ENCODE results near the gene CDH19. TPM values are rescaled to one million over a fixed set of nuclear protein-coding genes. Genes with fewer than 3 reads are reported as not detected.
"Not testable (repeated sequence)": the region's sequence is repeated elsewhere in the genome, so short reads cannot be mapped to it uniquely, and the experiment has no call there.

The CDH19 gene
- total RNA-seq, 3 donors from 2014 or later, result 0.64 to 12.9 (median 0.98) TPM

DNA sequence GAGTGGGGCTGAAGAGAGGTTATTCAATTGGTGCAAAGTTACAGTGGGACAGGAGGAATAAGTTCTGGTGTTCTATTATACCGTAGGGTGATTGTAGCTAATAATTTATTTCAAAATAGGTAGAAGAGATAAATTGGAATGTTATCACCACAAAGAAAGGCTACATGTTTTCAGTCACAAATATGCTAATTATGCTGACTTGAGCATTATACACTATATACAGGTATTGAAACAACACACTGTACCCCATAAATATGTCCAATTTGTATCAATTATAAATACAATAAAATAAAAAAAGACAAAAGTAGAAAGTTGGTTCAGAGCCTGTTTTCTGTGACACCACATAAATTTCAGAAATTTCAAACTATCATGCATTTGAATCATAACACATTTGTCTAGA, 97.7 kb downstream of the CDH19 start:
- no peaks in the 10 kb centered on the region for H3K4me1 ChIP-seq
- H3K27ac ChIP-seq, result no peak overlapping the region
- intact Hi-C loops (cut with DNase I; ENCODE audit: low total_unique reads), result no loop called here
- peaks cover 4% of the 10 kb centered on the region for H3K36me3 ChIP-seq
- TF ChIP-seq POLR2AphosphoS5 (IDR thresholded peaks at IDR 0.05) (no peak), CTCF (IDR thresholded peaks at IDR 0.05) (no peak), POLR2A (IDR thresholded peaks at IDR 0.05) (no peak)
- H3K9me3 ChIP-seq, result no peaks in the 10 kb centered on the region
- DNase-seq (ENCODE audit: low spot score in 2 of 2), result no peak
- no peaks in the 10 kb centered on the region for H3K27me3 ChIP-seq
- no peak overlapping the region for H3K4me3 ChIP-seq

DNA sequence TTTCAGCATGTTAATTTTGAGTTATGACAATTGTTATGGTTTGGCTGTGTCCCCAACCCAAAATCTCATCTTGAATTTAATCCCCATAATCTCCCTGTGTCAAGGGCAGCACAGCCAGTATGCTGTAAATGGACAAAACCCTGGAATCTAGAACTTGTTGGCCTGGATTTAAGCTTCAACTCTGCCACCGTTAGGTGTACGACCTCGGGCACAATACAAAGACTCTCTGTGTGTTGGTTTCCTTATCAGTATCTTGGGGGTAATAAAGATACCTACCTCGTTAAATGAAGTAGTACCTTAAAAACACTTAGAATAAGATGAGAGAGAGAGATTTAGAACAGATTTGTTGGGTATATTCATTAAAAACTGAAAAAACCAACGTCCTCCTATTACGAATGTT, 106.5 kb downstream of the CDH19 start:
- H3K4me1 ChIP-seq, result no peaks in the 10 kb centered on the region
- H3K36me3 ChIP-seq, result no peaks in the 10 kb centered on the region
- intact Hi-C loops (cut with DNase I; ENCODE audit: low total_unique reads), result no loop called here

GRCh38 chr18:66495844-66496243, 108.0 kb downstream of the CDH19 start:
- DNase-seq (ENCODE audit: low spot score in 2 of 2), result no peak
- H3K4me1 ChIP-seq, result no peaks in the 10 kb centered on the region
- no peak overlapping the region for H3K27ac ChIP-seq
- H3K4me3 ChIP-seq, result no peak overlapping the region
- TF ChIP-seq POLR2AphosphoS5 (IDR thresholded peaks at IDR 0.05), result no peak
- TF ChIP-seq CTCF (IDR thresholded peaks at IDR 0.05), result peak in 1 of 3 donors; percentile 11
- TF ChIP-seq POLR2A (IDR thresholded peaks at IDR 0.05), result no peak
- intact Hi-C loops (cut with DNase I; ENCODE audit: low total_unique reads), result no loop called here
- no peaks in the 10 kb centered on the region for H3K36me3 ChIP-seq
- no peaks in the 10 kb centered on the region for H3K9me3 ChIP-seq
- no peaks in the 10 kb centered on the region for H3K27me3 ChIP-seq

More for the DNA sequence above, 106.5 kb downstream of the CDH19 start:
- TF ChIP-seq POLR2AphosphoS5 (IDR thresholded peaks at IDR 0.05) (no peak), CTCF (IDR thresholded peaks at IDR 0.05) (no peak), POLR2A (IDR thresholded peaks at IDR 0.05) (no peak)
- Histone ChIP-seq H3K4me3 (no peak overlapping the region), H3K9me3 (no peaks in the 10 kb centered on the region), H3K27ac (no peak overlapping the region), H3K27me3 (no peaks in the 10 kb centered on the region)
- no peak for DNase-seq (ENCODE audit: low spot score in 2 of 2)

DNA sequence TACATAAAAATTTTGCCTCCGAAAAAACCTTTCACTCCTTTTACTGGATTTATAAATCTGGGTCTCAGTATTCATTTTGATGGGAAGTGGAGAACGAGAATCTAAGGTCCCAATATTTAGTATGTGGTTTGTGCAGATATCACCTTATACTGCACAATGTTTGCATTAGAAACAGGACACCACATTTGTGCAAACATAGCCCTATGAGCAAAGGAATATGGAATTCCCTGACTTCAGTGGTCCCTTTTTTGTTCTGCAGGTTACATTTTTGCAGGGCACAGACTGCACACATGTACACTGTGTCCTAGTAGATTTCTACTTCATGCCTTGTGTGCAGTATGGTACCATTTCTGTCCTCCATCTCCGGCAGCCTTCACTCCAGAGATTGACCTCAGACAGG, 130.0 kb downstream of the CDH19 start:
- intact Hi-C loops (cut with DNase I; ENCODE audit: low total_unique reads), result no loop called here
- Histone ChIP-seq H3K36me3 (no peaks in the 10 kb centered on the region), H3K27me3 (no peaks in the 10 kb centered on the region), H3K9me3 (no peaks in the 10 kb centered on the region), H3K4me1 (no peaks in the 10 kb centered on the region), H3K27ac (no peak overlapping the region), H3K4me3 (no peak overlapping the region)
- TF ChIP-seq POLR2A (IDR thresholded peaks at IDR 0.05) (no peak), POLR2AphosphoS5 (IDR thresholded peaks at IDR 0.05) (no peak), CTCF (IDR thresholded peaks at IDR 0.05) (no peak)
- no peak for DNase-seq (ENCODE audit: low spot score in 2 of 2)

- intact Hi-C loops (cut with DNase I; ENCODE audit: low total_unique reads); H3K9me3 ChIP-seq: not testable (repeated sequence)
Observed at GRCh38 chr18:66466184-66466583, 137.7 kb downstream of the CDH19 start.

DNA sequence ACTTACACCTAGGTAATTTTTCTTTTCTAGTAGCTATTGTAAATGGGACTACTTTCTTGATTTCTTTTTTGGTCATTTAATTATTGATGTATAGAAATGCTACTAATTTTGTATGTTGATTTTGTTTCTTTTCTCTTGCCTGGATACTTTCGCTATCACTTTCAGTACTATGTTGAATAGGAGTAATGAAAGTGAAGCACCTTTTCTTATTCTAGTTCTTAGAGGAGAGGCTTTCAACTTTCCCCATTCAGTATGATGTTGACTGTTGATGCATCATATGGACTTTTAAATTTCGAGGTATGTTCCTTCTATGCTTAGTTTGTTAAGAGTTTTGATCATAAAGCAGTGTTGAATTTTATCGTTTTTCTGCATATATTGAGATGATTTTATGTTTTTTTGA, 142.5 kb downstream of the CDH19 start:
- H3K4me1 ChIP-seq, result no peaks in the 10 kb centered on the region
- intact Hi-C loops (cut with DNase I; ENCODE audit: low total_unique reads), result no loop called here
- no peak for DNase-seq (ENCODE audit: low spot score in 2 of 2)
- no peak overlapping the region for H3K27ac ChIP-seq
- TF ChIP-seq POLR2A (IDR thresholded peaks at IDR 0.05), result no peak
- no peak for TF ChIP-seq CTCF (IDR thresholded peaks at IDR 0.05)
- TF ChIP-seq POLR2AphosphoS5 (IDR thresholded peaks at IDR 0.05), result no peak
- H3K36me3 ChIP-seq, result no peaks in the 10 kb centered on the region
- H3K27me3 ChIP-seq, result no peaks in the 10 kb centered on the region
- no peak overlapping the region for H3K4me3 ChIP-seq
- H3K9me3 ChIP-seq, result no peaks in the 10 kb centered on the region

More at GRCh38 chr18:66466184-66466583, 137.7 kb downstream of the CDH19 start:
- H3K27me3 ChIP-seq; H3K27ac ChIP-seq; H3K4me1 ChIP-seq; DNase-seq (ENCODE audit: low spot score in 2 of 2); H3K4me3 ChIP-seq; H3K36me3 ChIP-seq: not testable (repeated sequence)

Measured in breast epithelium (tissue), 4 donors.